WI38 (cell line): ENCODE data around the gene OTUB2.

Experiments
- H3K4me3 ChIP-seq: 2 replicates; pipeline ENCODE4 v1.5.1; 2011; ENCODE audit warnings: low read depth, mild to moderate bottlenecking, control low read depth, low read length
- CTCF ChIP-seq: IDR thresholded peaks from 2 replicates; pipeline ENCODE4 v1.5.1; 2012; ENCODE audit warnings: low read depth, mild to moderate bottlenecking, control low read depth, low read length

Gene OTUB2

GRCh38 chr14:93989939-93990338 lies 36.2 kb upstream of the OTUB2 start:
- TF ChIP-seq CTCF: no peak
- no peak overlapping the region for H3K4me3 ChIP-seq

DNA sequence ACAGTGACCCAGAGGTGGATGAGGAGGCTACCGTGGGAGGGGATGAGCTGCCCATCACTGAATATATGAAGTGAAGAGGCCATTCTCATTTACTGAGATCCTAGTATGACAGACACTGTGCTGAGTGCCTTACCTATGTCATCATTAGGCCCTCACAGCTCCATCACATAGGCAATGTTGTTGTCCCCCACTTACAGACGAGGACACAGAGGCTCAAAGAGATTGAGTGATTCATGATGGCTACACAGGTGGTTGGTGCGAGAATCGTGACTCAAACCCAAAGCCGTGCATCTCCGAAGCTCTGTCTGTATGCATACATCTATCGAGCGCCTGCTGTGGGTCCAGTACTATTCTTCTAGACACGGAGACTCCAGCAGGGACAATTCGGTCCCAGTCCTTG lies 34.9 kb upstream of the OTUB2 start:
- TF ChIP-seq CTCF: no peak

GRCh38 chr14:93991649-93992048 lies 34.5 kb upstream of the OTUB2 start:
- no peak for TF ChIP-seq CTCF
- H3K4me3 ChIP-seq: no peak overlapping the region

More for the DNA sequence above, 34.9 kb upstream of the OTUB2 start:
- H3K4me3 ChIP-seq: no peak overlapping the region

GRCh38 chr14:93993382-93993781 lies 32.8 kb upstream of the OTUB2 start:
- TF ChIP-seq CTCF: no peak
- no peak overlapping the region for H3K4me3 ChIP-seq

DNA sequence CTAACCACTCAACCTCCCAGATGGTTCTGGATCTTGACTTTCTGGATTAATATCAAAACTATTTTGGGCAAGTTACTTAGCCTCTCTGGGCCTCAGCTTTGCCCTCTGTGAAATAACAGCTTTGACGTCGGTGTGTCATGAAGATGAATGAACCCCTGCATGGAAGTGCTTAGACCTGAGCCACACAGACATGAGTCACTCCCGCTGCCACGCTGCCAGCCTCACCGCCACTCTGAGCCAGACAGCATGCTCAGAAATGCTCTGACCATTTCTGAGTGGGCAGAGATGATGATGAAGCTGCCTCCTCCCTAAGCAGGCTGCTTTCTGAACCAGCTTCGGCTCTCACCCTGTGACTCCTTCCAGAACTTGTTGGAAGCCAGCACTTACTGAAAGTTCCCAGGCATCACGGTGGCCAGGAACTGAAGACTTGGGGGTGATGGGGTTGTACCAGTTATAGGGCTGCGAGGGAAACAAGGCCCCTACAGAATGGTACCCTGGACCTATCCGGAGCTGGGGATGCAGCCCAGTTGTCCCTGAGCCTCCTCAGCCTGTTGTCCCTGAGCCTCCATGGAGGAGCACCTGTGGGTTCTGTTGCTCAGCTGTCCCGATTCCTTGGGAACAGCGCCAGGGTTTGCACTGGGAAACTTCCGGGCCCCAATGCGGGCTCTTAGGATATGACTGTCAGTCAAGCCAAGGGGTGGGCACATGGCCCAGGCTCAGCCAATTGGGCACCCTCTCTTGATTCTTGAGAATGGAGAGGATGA lies 31.0 kb upstream of the OTUB2 start:
- H3K4me3 ChIP-seq: no peak overlapping the region

GRCh38 chr14:93996130-93996695 lies 29.9 kb upstream of the OTUB2 start:
- H3K4me3 ChIP-seq: no peak overlapping the region
- no peak for TF ChIP-seq CTCF

More for the DNA sequence above, 31.0 kb upstream of the OTUB2 start:
- no peak for TF ChIP-seq CTCF

GRCh38 chr14:93997082-93997481 lies 29.1 kb upstream of the OTUB2 start, which contains the start of gene CCDC197:
CCDC197 (plus strand) TSS chr14:93997301; CDS start chr14:93998132, 831 bp downstream.
- no peak within 1 kb of the TSS for H3K4me3 ChIP-seq
- no peak for TF ChIP-seq CTCF
